ENCODE results near the gene FBL. TPM values are rescaled to one million over a fixed set of nuclear protein-coding genes. Genes with fewer than 3 reads are reported as not detected.
A peak's percentile ranks its signal among the peaks of the same experiment; 100 is the strongest.

Gene FBL
- total RNA-seq, 1 donor from 2014 or later: 104 TPM

DNA sequence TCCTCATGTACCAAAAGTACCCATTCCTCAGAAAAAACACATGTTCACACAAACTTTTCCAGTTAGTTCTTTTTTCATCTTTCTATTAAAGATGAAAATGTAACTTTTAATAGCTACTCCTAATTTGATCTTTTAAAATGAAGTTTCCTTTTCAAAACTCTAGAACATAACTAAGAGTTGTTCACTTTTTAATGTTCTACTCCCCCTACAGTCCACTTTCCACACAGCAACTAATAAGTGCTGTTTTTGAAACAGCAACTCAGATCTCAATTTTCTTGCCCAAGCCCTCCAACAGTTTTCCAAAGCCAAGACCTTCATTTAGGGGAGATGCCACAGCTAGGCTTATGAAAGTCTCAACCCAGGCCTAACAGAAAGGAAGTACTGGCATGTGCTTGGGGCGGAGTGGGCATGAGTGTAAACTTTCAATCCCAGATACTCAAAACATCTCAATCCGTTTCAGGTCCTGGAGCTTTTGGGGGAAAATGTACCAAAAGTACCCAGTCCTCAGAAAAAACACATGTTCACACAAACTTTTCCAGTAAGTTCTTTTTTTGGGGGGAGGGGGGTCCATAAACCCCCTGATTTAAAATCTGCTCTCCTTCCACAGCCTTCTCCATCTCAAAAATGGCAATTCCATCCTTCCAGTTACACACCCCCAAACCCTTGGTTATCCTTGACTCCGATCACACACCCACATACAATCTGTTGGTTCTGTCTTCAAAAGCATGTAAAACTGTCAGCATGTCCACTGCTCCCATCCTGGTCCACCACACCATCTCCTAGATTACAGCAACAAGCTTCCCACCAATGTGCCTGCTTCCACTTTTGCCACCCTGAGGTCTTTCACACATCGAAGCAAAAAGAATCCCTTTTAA lies 2.0 kb downstream of the FBL start:
- peak; percentile 59 to 69 for DNase-seq (ENCODE audit: low read depth in 2 of 2)

DNA sequence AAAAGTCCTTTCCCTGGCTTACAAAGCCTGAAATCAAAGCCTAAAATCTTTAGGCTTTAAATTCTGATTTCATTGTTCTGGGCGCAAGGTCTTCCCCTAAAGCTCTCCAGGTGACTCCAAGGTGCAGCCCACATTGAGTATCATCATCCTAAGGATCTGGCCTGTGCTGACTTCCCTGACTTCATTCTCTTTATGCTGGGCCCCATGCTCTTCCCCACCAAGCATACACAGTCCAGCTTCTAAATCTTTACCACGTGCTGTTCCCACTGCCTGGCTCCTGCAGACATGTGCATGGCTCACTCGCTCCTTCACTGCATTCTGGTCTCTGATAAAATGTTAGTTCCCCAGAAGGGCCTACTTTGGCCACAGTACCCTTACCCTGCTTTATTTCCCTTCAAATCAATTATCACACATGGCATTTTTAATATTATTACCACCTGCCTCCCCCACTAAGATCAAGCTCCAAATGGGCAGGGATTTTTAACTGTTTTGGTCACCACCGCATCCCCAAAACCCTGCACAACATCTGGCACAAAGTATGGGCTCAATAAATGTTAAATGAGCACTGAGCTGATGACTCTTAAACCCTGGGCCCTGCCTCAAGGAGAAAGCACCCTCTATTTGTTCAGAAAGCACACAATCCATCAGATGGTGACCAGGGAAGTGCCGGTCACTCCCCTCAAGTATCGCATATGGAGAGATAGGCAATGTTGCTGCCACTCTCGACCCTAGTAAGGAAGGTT lies 3.3 kb downstream of the FBL start:
- no peak for DNase-seq (ENCODE audit: low read depth in 2 of 2)

DNA sequence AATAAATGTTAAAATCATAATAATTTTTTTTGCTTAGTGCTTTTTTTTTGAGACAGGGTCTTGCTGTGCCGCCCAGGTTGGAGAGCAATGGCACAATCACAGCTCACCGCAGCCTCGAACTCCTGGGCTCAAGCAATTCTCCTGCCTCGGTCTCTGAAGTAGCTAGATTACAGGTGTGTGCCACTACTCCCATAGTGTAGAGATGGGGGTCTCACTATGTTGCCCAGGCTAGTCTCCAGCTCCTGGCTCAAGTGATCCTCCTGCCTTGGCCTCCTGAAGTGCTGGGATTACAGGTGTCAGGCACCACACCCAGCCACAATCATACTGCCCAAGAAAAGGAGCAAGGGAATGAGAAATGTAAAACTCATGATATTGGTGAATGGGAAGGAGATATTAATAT lies 5.1 kb downstream of the FBL start:
- DNase-seq (ENCODE audit: low read depth in 2 of 2): no peak

DNA sequence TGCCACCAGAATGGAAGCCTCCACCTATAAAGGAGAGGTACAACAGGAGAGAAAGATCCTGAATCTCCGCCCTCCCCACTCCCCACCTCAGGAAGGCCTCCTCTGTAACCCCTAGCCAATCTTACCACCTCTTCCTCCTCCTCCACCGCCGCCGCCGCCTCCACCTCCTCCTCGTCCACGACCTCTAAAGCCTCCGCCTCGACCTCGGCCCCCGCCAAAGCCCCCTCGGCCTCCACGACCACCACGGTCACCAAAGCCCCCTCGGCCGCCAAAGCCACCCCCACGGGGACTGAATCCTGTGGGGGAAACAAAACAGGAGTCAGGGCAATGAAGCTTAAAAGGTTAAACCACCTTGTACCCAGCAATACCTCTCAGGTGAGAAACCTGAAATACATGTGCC lies 5.7 kb downstream of the FBL start:
- DNase-seq (ENCODE audit: low read depth in 2 of 2): no peak

DNA sequence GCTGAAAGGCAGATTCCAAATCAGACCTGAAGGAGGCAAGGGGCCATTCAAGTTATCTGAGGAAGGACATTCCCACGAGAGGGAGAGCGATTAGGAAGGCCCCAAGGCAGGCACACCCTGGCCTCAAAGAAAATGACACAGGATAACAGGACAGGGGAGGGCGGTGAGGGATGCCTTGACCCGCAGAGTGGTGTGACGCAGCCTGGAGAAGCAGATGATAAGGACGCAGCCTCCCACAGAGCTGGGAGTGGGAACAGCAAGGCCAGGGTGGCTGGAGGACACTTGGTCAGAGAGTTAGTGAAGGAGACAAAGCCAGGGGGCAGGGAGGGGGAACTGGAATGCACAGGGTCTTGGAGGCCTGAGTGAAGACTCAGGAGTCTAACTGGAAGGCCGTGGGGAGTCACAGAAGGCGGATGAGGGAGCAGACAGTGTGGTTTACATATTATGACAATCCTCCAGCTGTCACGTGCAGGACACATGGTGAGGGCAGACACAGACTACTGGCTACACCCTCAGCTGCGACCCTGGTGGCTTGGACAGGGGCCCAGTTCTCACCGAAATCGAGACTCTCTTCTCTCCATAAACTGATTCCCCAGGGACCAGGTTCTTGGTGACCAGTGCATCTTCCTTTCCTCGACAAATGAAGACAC lies 6.4 kb downstream of the FBL start:
- no peak for DNase-seq (ENCODE audit: low read depth in 2 of 2)

DNA sequence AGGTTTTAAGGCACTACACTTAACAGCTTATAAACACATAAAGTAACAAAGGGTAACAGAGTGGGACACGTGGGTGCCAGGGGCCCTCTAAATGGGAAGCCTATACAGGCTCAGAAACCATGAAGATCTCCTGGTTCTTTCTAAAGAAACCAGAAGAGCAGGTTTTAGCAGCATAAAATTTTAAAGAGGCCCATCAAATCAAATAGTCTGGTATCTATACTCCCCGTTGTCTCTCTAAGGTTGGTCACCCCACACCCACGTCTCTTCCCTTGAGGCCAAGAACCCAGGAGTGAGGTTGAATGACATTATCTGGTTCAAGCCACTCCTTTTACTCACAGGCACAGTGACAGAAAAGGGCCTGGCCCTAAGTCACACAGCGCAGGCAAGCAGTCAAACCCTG lies 7.6 kb downstream of the FBL start:
- DNase-seq (ENCODE audit: low read depth in 2 of 2): no peak

DNA sequence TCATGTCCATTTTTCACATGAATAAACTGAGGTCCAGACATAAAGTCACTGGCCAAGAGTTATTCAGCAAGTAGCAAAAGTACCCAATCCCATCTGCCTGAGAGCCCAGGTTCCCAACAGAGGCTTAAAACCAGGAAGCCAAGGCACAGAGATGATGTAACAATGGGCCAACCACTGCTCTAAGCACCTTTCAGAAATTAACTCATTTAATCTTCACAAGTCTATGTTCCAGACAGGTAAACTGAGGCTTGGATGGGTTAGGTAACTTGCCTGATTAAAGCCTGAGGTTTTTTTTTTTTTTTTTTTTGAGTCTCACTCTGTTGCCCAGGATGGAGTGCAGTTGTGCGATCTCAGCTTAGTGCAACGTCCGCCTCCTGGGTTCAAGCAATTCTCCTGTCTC lies 8.2 kb downstream of the FBL start:
- DNase-seq (ENCODE audit: low read depth in 2 of 2): no peak

DNA sequence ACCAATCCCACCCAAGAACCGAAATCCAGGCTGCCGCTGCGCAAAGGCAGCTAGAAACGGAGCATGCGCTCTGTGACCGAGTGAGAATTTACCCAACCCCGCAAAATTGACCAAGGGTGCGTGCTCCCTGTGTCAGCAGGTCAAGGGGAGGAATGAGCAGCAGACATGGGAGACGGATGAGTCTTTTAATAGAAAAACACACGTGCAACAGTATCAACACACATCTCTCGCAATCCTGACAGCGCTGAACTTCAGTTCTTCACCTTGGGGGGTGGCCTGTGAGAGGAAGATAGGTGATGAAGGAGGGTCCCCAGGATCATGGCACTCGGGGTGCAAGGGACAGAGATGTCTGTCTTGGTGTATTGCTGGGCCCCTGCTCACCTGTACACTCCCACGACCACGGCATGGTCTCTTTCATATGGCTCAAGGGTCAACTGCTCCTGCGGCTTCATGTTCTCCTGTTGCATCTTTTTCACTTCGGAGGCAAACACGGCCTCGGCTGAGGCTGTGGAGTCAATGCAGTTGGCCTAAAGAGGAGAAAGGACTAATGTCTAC lies 11.8 kb downstream of the FBL start:
- DNase-seq (ENCODE audit: low read depth in 2 of 2): no peak

DNA sequence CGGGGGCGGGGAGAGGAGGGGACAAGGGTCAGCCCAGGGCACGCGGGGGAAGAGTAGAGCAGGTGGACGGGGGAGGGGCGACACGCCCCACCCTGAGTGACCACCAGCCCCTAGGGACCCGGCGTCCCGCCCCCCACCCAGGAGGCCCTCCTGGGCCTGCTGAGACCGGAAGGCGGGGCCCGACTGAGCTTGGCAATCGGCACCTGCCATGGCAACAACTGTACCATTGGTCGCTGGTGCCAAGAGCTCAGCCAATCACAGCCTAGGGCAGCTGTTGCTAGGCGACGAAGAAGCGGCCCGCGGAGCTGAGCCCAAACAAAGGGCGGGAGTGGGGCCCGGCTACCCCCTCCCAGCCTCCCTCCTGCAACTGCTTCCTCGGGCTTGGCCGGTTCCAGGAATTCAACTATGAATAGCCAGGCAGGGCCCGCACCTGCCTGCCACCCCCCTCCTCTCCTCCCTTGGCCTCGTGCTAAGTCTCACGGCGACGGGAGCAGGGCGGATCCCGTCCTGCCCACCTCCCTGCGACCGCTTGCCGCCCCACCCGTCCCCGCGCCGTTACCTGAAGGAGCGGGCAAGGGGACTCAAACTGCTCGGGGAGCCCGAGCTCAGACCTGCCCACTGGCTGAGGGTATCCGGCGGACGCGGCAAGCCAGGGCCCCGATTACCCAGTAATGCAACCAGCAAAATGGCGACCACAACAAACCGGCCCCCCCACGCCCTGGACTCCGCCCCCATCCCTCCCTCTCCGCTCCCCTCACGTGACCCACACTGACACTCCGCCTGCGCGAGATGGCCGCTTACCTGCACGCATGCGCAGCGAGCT lies 12.5 kb downstream of the FBL start, which contains the start of gene DYRK1B:
Gene DYRK1B (minus strand): TSS at position 699 of the 823 bp plus-strand sequence. CDS start 2,295 bp downstream, outside the sequence.
- DNase-seq (ENCODE audit: low read depth in 2 of 2): peak; percentile 99

DNA sequence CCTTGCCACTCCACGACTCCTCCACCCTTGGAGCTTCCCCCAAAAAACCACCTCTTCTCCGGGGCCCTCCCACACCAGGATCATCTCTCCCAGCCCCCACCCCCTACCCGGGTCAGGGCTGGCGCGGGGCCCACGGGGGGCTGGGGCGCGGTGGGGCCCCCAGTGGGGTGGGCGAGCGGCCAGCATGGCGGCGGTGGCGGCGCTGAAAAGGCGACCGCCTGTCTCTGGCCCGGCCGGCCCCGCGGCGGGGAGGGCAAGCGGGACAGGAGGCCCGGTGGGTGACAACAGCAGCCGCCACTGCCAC lies 13.1 kb downstream of the FBL start:
- no peak for DNase-seq (ENCODE audit: low read depth in 2 of 2)

DNA sequence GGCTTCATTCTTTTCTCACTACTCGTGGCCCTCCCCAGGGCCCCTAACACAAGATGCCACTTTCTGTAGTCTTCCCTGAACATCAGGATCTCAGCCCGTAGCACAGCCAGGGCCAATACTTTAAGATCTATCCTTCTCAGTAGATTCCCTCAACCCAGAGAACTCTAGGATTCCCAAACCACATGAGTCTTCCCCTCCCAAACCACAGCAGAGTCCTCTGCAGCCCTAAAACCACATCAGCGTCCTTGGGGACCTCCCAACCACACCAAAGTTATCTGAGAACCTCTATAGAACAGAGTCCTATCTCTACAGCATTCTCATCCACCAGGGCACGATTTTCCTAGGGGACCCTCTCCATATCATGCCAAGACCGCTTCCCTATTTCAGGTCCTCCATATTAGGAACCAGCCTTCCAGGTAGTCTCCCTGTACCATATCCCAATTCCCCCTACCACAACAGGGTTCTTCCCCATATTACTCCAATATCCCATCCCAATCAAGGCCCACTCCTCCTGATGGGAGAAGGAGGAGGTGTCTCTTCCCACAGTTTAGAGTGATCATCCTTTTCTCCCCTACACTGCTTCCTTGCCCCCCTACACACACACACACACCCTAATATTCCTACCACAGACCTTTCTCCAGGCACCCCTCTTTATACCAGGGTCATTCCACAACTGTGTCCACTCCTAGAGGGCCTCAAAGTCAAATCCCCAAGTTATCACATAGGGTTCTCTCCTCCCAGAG lies 13.7 kb downstream of the FBL start:
- DNase-seq (ENCODE audit: low read depth in 2 of 2): no peak

DNA sequence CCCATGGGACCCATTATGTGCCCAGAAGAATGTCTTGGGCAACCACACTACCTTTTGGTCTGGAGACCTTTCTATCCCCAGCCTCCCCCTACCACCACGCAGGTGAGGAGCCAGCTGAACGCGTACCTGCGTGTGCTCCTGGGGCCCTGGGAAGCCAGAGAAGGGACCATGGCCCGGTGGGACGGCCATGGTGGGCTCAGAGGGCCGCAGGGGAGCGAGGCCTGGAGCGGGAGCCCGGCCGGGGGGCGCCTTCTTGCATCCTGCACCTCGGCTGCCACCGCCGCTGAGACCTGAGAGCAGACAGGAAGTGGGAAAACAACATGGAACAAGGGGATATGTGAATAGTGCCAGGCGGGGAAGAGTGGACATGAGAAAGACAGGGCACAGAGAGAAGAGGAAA lies 14.5 kb downstream of the FBL start:
- no peak for DNase-seq (ENCODE audit: low read depth in 2 of 2)

DNA sequence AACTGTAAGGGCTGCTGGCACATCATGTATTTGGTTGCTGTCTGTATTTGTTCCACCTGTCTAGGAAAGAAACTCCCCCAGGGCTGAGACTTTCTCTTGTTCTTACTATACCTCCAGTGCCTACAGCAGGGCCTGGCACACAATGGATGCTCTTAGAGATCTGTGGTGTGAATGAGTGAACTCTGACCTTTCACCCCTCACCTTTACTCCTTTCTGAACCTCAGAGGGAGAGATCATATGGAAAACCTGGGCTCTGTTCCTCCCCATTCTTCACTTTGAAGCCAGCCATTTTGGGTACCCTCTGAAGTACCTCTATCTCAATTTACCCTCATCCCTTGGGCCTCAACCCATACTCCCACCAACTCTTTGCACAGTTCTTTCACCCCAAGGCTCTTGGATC lies 15.3 kb downstream of the FBL start:
- DNase-seq (ENCODE audit: low read depth in 2 of 2): no peak

DNA sequence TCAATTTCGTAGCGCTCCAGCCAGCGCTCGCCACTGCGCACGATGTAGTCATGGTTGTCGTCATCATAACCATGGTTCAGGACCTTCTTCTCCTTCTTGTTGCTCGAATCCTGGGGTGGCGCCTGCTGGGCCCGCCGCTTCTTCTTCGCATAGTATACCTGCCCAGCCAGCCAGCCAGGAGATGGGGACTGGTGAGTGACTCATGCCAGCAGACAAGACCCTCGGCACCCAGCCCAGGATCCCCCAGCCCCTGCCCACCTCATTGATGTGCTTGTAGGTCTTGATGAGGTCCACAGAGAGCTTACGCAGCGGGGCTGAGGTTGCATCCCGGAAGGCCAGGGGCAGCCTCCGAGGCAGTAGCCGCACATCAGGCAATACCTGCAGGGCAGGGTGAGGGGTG lies 15.8 kb downstream of the FBL start:
- DNase-seq (ENCODE audit: low read depth in 2 of 2): no peak

DNA sequence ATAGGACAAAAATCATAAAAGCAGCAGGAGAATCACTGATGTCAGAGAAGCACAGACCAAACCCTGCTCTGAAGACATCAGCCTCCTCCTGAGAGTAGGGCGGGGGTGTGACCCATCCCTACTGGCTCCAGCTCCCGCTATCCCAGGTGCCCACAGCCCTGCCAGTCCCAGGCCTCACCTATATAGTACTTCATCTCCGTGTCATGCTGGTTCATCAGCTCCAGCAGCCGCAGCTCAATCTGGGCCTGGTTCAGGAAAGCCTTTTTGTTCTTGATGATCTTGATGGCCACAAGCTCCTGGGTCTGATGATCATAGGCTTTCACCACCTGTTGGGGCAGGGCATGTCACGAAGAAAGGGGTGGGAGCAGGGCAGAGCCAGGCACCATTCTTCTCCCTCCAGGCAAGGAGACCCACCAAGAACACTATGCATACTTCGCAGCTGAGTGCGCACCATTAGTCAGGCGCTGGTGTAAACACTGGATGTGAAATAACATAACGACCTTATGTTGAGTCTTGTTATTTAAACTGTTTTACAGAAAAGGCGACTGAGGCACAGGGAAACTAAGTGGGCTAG lies 16.4 kb downstream of the FBL start:
- DNase-seq (ENCODE audit: low read depth in 2 of 2): no peak

DNA sequence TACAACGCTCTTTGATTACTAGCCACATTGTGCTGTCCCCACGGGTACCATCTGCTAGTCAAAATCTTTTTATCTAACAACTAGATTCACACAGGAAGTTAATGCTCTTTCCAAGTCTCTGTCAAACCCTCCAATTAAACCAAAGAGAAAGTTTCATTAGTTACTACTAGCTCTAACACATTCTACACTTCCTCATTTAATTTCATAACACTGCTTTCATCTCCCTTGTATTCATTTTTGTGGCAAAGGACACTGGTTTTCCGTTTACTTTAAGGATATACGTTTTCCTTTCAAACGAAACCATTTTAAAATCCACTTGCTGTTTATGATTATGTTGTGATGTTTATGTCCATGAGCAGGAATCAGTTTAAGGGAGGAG lies 17.5 kb downstream of the FBL start:
- no peak for DNase-seq (ENCODE audit: low read depth in 2 of 2)

DNA sequence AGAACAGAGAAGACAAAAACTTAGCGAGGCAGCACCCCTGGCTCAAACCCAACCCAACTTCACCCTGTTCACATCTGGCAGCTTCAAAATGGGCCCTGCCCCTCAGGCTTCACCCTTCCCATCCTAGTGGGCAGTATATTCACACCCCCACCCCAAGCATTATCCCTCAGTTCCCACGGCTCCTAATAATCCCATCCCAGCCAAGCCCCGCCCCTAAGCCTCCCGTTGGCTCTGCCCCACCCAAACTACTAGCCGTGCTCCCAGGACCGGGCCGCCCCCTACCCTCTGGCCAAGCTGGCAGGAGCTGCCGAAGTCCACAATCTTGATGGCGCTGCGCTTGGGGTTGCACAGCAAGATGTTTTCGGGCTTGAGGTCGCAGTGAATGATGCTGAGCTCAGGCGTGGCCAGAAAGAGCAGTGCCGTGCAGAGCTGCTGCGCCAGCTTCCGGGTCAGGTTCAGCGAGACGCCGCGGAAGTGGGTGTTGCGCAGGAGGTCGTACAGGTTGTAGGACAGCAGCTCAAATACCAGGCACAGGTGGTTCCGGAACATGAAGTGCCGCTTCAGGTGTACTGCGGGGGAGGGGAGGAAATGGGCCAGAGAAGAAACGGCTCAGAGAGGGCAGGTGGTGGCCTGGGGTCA lies 18.0 kb downstream of the FBL start:
- no peak for DNase-seq (ENCODE audit: low read depth in 2 of 2)

DNA sequence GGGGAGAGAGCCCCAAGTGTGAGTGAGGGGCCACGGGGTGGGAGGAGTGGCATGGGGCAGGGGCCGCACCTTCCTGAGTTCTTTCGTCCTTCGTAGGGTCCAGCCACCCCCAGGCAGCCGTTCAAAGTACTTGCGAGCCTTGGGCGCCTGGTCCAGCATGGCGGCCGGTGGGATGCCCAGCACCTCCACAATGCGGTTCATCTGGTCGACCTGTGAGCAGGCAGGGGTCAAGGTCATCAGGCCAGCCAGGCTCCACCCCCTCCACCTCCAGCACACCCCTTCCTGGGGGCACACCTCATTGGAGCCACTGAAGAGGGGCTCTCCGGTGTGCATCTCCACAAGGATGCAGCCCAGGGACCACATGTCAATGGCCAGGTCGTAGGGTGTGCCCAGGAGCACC lies 19.0 kb downstream of the FBL start:
- no peak for DNase-seq (ENCODE audit: low read depth in 2 of 2)

DNA sequence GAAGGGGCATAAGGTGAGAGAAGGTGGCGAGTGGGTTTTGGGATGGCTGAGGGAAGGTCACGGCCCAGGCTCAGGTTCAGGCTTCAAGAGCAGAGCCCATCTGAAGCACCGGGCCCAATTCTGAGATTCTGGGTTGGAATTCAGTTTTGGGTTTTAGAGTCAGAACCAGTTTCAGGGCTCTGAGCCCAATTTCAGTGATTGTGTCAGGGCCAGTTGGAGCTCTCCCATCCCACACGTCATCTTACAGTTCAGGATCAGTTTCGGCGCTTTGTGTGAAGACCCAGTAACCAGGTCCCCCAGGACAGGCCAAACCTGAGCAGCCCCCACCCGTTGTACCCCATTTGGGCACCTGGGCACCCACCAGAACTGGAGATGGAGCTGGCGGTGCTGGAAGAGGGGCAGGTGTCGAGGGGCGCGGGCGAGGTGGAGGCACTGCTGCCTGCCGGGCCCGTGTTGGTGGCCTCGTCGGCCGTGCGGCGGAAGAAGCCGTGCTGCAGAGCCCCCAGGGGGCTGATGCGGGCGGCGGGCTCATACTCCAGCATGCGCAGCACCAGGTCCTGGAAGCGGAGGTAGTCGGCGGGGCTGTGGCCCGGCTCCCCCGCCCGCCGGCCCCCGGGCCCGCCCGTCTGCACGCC lies 19.8 kb downstream of the FBL start:
- DNase-seq (ENCODE audit: low read depth in 2 of 2): no peak
